ENCODE results near the gene KCNC4.
A peak's percentile ranks its signal among the peaks of the same experiment; 100 is the strongest.

Gene KCNC4

DNA sequence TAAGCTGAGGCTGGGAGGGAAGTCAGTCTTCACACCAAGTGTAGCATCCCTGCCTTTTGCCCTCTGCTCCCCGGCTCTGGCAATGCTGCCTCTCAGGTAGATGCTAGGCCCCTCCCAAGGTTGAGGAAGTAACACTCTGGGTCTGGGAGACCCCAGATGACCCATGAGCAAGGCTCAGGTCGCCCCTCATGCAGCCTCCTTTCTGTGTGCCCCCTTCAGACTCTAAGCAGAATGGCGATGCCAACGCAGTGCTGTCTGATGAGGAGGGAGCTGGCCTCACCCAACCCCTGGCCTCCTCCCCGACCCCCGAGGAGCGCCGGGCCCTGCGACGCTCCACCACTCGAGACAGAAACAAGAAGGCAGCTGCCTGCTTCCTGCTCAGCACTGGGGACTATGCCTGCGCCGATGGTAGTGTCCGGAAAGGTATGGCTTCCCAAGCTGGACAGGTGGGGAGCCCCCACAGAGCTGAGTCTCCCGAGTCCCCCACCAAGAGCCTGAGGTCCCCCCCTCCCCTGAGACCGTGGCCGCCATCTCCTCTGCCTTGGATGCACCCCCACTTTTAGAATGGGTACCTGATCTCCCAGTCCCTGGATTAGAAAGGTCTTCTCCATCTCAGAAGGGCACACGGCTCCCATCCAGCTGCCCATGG lies 15.8 kb downstream of the KCNC4 start:
- DNase-seq (ENCODE audit: extremely low spot score, insufficient read length, low read depth) (no peak), FAIRE-seq (no peak)

DNA sequence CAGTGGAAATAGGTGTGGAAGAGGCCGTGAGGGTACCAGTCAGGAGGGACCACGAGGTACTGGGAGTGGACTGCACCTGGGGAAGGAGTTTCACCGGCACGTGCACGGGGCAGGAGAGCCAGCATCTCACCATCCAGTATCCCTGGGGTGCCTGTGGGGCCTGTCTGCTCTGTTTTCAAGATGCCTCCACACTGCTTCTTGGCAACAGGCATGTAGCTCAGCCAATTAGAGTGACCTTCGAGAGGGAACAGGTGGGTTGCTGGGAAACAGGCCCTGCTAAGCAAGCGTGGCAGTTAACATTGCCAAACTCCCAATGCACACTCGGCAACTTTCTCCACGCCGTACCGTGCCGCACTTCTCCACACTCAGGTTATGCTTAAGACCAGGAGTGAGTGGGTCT lies 17.7 kb downstream of the KCNC4 start:
- FAIRE-seq (no peak), DNase-seq (ENCODE audit: extremely low spot score, insufficient read length, low read depth) (no peak)

DNA sequence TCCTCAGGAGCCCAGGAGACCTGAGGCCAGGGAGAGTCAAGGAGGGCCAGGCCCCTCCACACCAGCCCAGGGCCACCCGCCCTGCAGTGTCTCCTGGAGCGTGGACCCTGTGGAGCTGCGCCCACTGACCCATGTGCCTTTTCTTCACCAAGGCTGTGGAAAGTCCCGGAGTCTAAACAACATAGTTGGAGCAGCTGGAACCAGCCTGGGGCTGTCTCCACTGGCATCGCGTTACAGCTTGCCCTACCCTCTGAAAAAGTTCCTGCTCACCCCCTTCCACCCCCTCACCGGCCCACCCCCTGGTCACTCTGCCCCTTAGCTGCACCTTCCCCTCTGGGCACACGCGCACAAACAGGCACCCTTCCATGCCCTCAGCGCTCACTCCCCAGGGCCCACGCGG lies 18.3 kb downstream of the KCNC4 start:
- DNase-seq (ENCODE audit: extremely low spot score, insufficient read length, low read depth) (no peak), FAIRE-seq (no peak)

DNA sequence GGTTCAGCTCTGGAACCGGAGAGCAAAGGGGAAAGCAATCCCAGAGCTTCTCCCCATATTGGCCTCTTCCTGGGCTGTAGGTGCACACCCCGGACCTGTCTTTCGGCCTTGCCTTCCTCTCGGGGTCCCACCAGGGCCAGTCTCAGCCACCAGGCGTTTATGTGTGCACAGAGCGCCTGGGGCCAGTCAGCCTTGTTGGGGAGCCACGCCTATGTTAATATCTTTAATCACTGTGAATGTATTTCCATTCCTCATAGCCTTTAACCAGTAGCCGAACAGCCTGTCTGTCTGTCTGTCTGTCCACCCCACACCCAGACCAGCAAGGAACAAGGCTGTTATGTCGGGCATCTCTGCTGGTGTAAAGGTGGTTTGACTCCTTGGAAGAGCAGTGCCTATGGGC lies 18.8 kb downstream of the KCNC4 start:
- DNase-seq (ENCODE audit: extremely low spot score, insufficient read length, low read depth) (no peak), FAIRE-seq (no peak)

DNA sequence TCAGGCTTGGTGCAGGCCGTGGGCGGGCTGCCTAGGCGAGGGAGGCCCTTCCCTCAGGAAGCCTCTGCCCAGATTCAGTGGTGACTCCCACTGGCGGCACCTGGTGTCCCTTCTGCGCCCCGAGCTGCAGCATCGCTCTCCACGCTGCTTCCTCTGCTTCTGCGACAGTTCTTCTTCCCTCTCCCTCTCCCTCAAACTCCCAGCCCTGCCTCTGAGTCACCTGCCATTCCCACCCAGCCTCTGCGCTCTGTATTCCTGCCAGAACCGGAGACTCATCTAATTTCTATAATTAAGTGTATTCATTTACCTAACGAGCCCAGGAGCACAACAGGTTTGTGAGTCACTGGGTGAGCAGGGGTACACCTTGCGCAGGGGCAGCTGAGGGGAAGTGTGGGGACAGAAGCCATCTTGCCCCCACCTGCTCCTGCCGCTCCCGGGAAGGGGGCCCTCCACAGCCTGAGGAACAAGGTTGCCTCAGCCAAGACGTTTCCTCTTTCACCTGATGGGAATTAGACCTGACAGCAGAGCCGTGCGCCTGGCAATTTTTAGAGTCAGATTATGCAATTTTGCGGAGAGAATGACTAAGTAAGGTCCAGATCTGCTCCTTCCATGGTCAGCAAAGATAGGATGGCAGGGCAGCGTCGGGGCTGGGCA lies 19.4 kb downstream of the KCNC4 start:
- no peak for DNase-seq (ENCODE audit: extremely low spot score, insufficient read length, low read depth)
- FAIRE-seq, result no peak

DNA sequence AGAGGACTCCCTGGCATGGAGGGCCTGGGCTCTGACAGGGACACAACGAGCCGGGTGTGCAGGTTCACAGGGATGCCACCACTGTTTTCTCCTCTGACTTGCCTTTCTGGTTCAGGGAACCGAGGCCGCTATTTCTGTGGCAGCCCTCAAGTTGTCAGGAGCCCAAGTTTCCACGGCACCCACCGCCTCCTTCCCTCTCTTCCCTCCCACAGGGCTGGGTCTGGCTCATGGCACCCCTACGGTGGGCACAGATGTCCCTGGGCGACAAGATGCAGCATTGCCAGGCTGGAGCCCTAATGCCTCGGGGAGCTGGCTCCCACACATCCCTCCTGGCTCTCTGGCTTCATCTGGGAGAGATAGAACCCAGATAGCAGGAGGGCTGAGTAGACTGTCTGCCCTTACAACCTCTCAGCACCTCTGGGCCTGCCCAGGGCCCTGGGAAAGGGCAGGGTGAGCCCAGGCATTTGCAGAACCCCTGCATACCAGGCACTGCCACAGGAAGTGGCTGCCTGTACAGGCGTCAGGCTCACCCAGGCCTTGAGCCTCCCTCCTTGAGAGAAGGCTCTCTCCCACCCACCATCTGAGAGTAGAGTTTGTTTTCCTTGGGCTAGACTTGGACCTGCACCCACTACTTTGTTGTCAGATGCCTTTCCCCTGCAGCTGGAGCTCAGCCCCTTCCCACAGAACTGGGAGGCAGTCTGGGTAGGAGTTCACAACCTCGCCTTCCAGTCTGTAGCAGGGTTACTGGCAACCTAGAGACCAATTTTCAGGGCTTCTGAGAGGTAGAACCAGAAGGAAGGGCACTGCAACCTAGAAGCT lies 20.5 kb downstream of the KCNC4 start:
- DNase-seq (ENCODE audit: extremely low spot score, insufficient read length, low read depth) (no peak), FAIRE-seq (no peak)

DNA sequence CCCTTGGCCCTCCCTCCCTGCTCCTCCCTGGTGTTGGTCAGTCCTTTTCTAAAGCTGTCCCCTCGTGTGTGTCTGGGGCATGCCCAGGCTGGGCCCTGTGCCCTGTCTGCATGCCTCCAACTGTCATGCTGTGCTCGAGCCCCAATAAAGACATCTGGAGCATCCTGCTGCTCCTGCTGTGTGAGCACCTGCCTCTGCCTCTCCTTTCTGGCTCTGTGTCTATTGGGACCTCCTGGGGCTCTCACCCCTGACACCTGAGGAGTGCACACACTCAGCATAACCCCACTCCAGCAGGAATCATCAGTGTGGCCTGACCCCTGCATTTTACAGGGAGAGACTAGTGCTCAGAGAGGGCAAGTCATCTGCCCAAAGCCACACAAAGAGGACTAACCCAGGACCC lies 23.7 kb downstream of the KCNC4 start:
- no peak for FAIRE-seq

DNA sequence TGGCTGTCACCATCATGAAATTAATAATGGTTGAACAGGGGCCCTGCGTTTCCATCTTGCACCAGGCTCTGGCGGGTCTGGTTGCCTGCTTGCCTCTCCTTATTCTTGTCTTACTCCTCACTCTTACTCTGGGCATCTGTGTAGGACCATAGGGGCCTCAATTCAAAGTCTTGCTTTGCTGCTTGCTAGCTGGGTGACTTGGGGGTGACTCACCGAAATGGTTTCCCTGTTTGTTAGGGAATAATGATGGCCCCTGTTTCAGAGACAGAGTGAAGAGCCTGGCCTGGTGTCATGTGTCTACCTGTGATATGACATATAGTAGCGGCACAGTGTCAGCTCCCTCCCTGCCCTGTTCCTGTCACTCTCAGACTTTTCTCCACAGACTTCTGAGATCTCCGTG lies 24.6 kb downstream of the KCNC4 start:
- no peak for DNase-seq (ENCODE audit: extremely low spot score, insufficient read length, low read depth)
- FAIRE-seq, result no peak

More for the DNA sequence above, 23.7 kb downstream of the KCNC4 start:
- no peak for DNase-seq (ENCODE audit: extremely low spot score, insufficient read length, low read depth)

DNA sequence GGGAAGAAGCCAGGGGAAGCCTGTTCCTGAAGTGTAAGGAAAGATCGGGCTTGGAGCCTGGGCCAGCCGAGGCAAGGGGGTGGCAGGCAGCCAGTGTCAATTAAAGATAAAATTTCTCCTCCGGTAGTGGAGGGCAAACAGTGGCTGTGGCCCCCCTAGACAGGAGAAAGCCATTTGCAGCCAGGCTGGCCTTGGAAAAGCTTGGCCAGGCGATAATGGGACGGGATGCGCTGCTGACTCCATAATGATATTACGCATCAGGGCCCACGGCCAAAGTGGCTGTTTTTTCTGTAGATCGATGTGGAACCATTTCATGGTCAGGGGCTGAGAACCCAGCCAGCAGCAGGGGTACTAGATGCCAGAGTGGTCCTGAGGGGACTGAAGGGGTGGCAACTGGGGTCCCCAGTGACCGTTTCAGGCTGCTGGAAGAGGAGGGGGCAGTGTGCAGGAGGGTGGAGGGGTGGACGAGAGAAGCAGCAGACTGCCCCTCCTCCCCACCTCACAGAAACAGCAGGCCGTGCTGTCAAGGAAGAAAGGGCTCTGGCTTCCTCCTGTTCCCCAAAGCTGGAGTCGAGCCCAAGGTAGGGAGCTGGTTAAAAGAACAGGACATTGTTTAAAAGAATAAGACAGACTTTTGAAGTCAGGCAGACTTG lies 25.2 kb downstream of the KCNC4 start:
- FAIRE-seq (no peak), DNase-seq (ENCODE audit: extremely low spot score, insufficient read length, low read depth) (no peak)

DNA sequence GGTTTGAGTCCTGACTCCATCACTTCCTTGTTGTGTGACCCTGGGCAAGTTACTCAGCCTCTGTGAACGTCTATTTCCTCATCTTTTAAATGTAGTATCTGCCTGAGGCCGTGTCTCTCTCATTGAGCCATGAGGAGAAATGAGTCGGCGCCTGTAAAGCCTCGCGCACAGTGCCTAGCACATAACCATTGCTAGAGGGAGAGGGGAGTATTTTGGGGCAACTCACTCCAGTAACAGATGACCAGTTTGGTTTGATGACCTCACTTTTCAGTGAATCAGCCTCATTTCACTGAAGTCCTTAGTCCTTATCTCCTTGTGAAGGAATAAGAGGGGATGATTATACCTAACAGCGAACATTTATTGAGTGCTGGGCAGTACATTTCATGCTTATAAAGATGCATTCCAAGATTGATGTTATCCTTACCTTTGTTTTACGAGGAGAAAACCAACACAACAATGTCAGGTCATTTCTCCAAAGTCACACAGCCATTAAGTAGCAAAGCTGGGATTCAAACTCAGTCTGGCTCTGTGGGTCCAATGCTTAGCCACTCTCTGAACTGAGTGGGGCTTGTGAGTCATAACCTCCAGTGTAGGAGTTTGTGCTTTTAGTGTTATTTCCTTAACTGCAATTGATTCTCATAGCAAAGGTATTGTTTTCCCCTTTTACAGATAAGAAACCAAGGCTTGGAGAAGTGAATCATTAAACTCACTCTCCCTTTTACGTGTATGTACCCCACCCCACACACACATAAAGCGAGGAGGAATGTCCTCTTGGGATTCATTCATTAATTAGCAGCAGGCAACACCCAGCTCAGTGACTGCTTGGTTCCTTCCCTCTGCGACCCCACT lies 25.9 kb downstream of the KCNC4 start:
- DNase-seq (ENCODE audit: extremely low spot score, insufficient read length, low read depth) (no peak), FAIRE-seq (peak; percentile 41)

DNA sequence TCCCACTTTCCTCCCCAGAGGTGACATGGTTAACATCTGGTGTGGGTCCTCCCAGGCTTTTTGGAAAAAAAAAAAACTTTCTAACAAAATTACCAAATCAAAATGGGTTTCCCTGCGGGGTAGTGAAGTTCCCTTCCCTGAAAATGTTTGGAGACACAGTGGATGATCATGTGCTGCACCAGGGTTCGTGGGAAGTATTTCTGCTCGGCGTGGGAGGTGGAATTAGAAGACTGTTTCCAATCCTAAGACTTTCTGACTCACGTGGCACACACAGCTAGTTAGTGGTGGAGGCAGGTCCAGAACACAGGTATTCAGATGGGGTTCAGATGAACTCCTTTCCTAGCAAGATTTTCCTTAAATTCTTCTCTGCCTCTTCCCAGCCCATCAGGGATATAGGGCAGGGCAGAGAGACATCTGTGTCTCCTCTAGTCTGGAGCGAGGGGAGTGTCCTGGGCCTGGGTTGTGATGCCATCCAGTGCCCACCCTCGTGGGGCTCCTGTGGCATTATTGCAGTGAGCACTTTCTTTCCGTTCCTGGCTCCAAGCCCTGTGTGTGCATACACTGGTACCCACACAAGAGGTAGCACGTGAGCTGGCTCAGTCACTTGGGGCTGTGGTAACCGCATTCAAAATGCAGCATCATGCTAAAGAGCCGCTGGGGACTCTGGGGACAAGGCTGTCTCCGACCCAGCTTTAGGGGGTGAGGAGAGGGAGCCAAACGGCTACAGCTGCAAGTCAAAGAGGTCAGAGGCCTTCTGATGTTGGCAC lies 27.5 kb downstream of the KCNC4 start:
- DNase-seq (ENCODE audit: extremely low spot score, insufficient read length, low read depth), result no peak
- FAIRE-seq, result peak; percentile 44

DNA sequence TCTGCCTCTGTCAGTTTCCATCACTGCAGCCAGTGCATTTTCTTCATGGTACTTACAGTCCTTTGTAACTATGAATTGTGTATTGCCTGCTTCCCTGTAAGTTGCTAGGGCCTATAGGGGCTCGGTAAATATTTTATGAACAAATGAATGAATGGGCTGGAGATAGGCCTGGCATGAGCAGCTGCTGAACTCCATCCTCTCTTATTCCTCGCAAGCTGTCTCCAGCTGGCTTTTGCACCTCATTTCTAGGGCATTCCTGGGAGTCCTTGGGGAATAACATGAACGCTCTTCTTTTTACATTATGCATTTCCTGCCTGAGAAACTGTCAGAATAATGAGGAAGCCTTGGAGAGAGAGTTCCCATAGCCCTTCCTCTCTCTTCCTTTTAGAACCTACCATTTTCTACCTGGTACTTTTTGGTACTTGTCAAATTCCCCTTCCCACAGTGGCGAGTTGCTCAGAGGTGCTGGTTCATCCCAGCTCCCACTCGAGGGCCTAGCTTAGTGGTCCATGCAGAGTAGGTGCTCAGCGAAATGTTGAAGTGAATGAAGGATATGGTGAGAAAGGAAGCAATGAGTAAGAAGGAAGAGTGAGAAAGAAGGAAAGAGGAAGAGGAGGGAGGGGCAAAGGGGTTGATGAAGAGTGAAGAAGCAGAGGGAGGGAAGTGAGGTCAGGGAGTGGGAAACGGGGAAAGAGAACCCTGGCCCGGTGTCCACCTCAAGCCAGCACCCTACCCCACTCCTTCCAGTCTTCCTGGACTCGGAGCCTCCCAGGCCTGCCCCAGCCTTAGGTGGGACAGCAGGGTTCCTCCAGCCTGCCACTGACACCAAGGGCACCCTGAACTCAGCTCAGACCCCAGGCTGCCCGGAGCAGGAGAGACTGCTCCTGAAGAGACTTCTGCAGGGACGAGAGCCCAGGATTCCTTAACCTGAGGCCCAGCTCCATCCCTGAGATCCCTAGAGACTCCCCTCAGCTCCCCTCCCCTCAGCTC lies 29.6 kb downstream of the KCNC4 start:
- peak; percentile 38 for FAIRE-seq
- no peak for DNase-seq (ENCODE audit: extremely low spot score, insufficient read length, low read depth)

DNA sequence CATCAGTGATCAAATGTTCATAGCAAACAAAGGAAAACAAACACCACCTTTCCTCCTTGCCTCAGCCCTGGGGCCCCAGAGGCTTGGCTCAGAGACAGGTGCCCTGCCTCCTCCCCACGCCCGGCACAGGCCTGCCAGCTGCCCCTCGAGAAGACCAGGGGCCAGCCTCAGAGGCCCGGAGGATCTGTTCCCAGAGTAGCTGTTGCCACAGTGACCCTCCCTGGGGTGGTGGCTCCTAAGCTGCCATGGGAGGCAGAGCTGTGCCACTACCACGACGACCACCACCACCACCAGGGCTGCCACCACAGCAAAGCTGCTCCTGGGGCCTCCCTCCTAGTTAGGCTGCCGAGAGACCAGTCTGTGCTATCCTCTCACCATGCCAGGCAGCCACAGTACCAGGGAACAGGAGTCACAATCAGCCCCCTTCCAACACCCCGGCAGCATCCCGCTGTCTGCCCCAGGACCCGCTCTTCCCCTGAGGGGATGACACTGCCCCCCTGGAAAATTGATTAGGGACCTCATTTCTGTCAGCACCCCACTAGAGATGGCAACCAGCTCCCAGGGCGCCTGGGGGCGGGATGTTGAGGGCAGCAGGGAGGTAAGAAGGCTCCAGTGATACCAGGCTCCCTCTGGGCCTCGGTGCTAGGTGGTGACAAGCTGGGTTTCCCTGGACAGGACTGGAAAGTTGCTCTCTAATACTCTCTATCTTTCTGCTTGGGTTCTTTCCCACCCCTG lies 30.5 kb downstream of the KCNC4 start:
- FAIRE-seq (no peak), DNase-seq (ENCODE audit: extremely low spot score, insufficient read length, low read depth) (no peak)

DNA sequence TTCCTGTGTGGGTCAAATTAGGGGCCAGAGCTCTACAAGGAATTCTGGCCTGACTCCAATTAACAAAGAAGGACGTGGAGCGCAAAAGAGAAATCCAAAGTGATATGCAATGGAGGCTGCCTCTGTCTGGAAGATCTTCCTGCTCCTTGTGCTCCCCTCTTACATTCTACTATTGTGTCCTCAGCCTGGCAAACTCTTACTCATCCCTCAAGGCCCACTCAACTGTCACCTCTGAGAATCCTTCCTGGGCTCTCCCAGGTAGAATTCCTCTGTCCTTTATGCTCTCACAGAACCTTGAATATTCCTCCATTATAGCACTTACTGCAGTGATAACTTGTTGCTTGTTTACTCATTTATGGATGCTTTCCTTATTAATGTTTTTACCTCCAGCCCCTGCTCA lies 31.4 kb downstream of the KCNC4 start:
- DNase-seq (ENCODE audit: extremely low spot score, insufficient read length, low read depth) (no peak), FAIRE-seq (no peak)

DNA sequence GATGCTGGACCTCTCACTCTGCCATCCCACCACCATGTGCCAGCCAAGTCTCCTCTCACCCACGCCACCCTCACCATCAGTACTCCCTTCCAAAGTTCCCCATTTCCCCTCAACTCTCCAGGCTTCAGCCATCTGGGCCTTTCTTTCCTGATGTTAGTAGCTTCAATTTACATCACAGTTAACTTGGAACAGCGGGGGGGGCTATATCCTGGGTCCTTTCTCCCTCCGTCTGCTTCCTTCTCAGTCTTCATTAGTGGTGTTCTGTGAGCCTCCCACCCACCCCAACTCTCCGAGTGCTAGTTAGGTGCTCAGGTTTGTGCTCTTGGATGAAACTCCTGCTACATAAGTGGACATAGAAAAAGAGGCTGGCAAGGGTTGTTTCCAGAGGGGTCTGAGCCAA lies 31.9 kb downstream of the KCNC4 start:
- FAIRE-seq, result no peak
- DNase-seq (ENCODE audit: extremely low spot score, insufficient read length, low read depth), result no peak

DNA sequence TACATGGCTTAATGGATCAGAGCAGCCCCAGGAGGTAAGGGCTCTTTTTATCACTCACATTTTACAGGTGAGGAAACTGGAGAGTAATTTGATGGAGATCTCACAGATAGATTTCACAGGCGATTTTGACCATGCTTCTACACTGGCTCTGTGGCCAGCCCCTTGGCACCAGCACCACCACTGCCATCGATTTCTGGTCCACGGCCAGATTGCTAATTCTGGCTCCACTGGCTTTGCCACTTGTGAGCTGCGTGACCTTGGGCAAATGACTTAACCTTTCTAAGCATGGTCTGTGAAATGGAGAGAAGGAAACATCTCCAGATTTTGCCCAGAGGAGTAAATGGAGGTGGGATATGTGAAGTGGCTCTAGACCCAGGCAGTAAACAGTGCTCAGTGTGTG lies 32.6 kb downstream of the KCNC4 start:
- no peak for DNase-seq (ENCODE audit: extremely low spot score, insufficient read length, low read depth)
- no peak for FAIRE-seq

DNA sequence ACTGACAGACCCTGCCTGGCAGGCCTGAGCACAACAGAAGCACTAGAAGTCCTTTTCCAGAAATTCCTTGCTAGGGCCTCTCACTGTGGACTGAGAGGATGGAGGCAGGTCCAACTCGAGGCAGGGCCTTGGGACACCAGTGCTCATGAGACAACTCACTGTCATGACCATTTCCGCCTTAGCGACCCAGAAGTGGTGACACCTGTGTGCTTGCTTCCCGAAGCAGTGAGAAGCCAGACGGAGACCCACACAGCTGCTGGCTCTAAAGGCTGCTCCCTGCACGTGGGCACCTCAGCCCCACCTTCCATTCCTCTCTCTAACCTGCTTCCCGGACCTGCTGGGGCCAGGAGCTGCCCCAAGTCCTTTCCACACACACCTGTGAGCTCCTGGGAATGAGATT lies 33.0 kb downstream of the KCNC4 start:
- FAIRE-seq (no peak), DNase-seq (ENCODE audit: extremely low spot score, insufficient read length, low read depth) (no peak)

Measured in GM18507 (cell line).